ENCODE results near the gene SFRP5.

Gene SFRP5

GRCh38 chr10:97734021-97734420, 37.8 kb downstream of the SFRP5 start:
- in situ Hi-C loops (cut with HindIII; ENCODE audit: low sequenced_read_pairs), result no loop called here
- no peak for DNase-seq (ENCODE audit: low read depth, low spot score)
- no peak for TF ChIP-seq CTCF (IDR thresholded peaks at IDR 0.05; ENCODE audit: low read depth, low read length)
- no peak overlapping the region for H3K4me3 ChIP-seq (ENCODE audit: low read depth, low read length)

DNA sequence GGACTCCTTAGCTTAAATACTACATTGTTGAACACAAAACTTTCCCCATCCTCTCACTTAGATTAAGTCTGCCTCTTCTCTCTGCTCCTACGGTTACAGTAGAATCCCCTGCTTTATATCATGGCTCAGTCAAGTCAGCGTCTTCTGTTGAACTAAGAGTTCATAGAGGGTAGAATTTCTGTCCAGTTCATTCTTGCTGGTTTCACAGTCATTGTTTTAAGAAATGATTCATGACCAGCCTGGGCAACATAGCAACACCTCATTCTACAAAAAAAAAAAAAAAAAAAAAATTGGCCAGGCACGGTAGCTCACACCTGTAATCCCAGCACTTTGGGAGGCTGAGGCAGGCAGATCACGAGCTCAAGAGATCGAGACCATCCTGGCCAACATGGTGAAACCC, 38.5 kb downstream of the SFRP5 start:
- H3K4me3 ChIP-seq (ENCODE audit: low read depth, low read length), result no peak overlapping the region
- no peak for TF ChIP-seq CTCF (IDR thresholded peaks at IDR 0.05; ENCODE audit: low read depth, low read length)

GRCh38 chr10:97732052-97732359, 39.8 kb downstream of the SFRP5 start:
- TF ChIP-seq CTCF (IDR thresholded peaks at IDR 0.05; ENCODE audit: low read depth, low read length), result no peak
- DNase-seq (ENCODE audit: low read depth, low spot score), result no peak
- H3K4me3 ChIP-seq (ENCODE audit: low read depth, low read length), result no peak overlapping the region
- in situ Hi-C loops (cut with HindIII; ENCODE audit: low sequenced_read_pairs), result no loop called here

More for the DNA sequence above, 38.5 kb downstream of the SFRP5 start:
- DNase-seq (ENCODE audit: low read depth, low spot score), result no peak
- in situ Hi-C loops (cut with HindIII; ENCODE audit: low sequenced_read_pairs), result no loop called here

DNA sequence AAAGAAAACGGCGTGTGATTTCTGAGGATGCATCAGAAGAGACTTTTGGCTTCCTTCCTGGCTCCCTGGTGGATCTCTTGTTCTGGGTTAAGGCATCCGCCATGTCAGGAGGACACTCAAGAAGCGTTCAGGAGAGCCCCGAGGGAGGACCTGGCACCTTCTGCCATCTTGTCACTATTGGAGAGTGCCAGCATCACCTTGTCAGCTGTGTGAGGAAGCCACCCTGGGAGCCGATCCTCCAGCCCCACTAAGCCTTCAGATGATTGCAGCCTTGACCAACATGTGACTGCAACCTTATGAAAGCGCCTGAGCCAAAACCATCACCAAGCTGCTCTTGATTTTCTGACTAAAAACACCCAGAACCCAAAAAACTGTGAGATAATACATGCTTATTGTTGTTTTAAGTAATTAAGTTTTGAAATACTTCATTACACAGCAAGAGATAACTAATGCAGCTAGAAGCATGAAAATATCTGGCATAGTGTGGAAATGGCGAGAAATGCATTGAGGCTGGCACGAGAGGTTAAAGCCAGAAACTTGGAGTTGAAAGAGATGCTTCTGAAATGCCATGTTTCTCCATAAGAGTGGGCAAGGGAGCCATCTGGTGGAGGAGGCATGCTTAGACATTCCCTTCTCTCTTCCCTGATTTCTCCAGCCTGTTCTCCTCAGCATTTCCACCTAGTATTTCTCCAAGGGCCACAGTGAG, 40.3 kb downstream of the SFRP5 start:
- in situ Hi-C loops (cut with HindIII; ENCODE audit: low sequenced_read_pairs), result no loop called here
- H3K4me3 ChIP-seq (ENCODE audit: low read depth, low read length), result no peak overlapping the region
- DNase-seq (ENCODE audit: low read depth, low spot score), result peak; percentile 70
- TF ChIP-seq CTCF (IDR thresholded peaks at IDR 0.05; ENCODE audit: low read depth, low read length), result peak; percentile 80

DNA sequence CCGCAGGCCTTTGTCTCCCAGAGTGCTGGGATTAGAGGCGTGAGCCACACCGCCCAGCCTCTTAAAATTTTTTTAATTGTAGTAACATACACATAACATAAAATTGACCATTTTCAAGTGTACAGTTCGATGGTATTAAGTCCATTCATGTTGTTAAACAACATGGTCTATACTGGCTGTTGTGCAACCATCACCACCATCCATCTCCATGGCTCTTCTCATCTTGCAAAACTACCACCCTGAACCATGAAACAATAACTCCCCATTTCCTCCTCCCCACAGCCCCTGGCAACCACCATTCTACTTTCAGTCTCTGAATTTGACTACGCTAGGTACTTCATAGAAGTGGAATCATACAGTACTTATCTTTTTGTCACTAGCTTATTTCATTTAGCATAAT, 42.8 kb downstream of the SFRP5 start:
- no peak for DNase-seq (ENCODE audit: low read depth, low spot score)
- in situ Hi-C loops (cut with HindIII; ENCODE audit: low sequenced_read_pairs), result loop anchor here (5.0 kb wide), 1 partner anchor 42 kb away; the partner anchor contains the start of gene AVPI1
- H3K4me3 ChIP-seq (ENCODE audit: low read depth, low read length), result no peak overlapping the region
- TF ChIP-seq CTCF (IDR thresholded peaks at IDR 0.05; ENCODE audit: low read depth, low read length), result no peak

GRCh38 chr10:97726636-97727178, 45.1 kb downstream of the SFRP5 start:
- in situ Hi-C loops (cut with HindIII; ENCODE audit: low sequenced_read_pairs), result loop anchor here (5.0 kb wide), 1 partner anchor 39 kb away; the partner anchor contains the start of gene AVPI1
- peak; percentile 85 for DNase-seq (ENCODE audit: low read depth, low spot score)
- H3K4me3 ChIP-seq (ENCODE audit: low read depth, low read length), result peak overlapping the region; percentile 25
- TF ChIP-seq CTCF (IDR thresholded peaks at IDR 0.05; ENCODE audit: low read depth, low read length), result no peak
